GM12878 (cell line): Measurements from ENCODE around the gene GABRR3. TPM values are rescaled to one million over a fixed set of nuclear protein-coding genes. Genes with fewer than 3 reads are reported as not detected.

Source experiments
- ATAC-seq: fragments of 200-7000 bp; cut with Tn5 transposase; 3 replicates; pipeline ENCODE4 v1.9.1; 2020; ENCODE audit warnings: mild to moderate bottlenecking, moderate library complexity
- BruUV-seq: library from RNA; stranded (reverse); fragments of 400-500 nt; replicated peaks from 2 replicates; lab custom pipeline; 2021; lab: Mats Ljungman, UMichigan
- CTCF ChIA-PET: fragments of 300-600 bp; sonication (Branson Sonifier 250); formaldehyde crosslinking; extraction: SDS; loops from one replicate; lab custom pipeline; 2021; ENCODE audit warnings: inconsistent platforms; lab: Yijun Ruan, JAX
- POLR2A ChIA-PET: fragments of 350-600 bp; formaldehyde crosslinking; extraction: SDS; loops from one replicate; lab custom pipeline; 2021; ENCODE audit warnings: inconsistent platforms; lab: Charles Lee
- RAD21 ChIA-PET: fragments of 300-600 bp; sonication (Branson Sonifier 250); formaldehyde crosslinking; loops from one replicate; lab custom pipeline; 2023; ENCODE audit warnings: antibody characterized with exemption; ENCODE audit not compliant: unreplicated experiment; lab: Charles Lee
- SMC1A ChIA-PET: fragments of 300-600 bp; sonication (Branson Sonifier 250); formaldehyde crosslinking; loops from one replicate; lab custom pipeline; 2023; ENCODE audit not compliant: unreplicated experiment, uncharacterized antibody; lab: Charles Lee
- DNase-seq: peaks from one replicate; pipeline ENCODE4 v3.0.0-alpha.2; 2011; ENCODE audit warnings: low read depth, low spot score
- FAIRE-seq: peaks from 3 replicates; lab custom pipeline; 2011; peaks lifted over from hg19 to GRCh38; lab: Jason Lieb, UNC
- H2AFZ ChIP-seq: 2 replicates; pipeline ENCODE4 v1.6.0; 2011; ENCODE audit warnings: low read depth, low read length, control low read depth; ENCODE audit not compliant: control insufficient read depth
- H3K27ac ChIP-seq: 2 replicates; pipeline ENCODE4 v1.5.1; 2011; ENCODE audit warnings: control low read depth; ENCODE audit not compliant: control insufficient read depth, insufficient read depth
- H3K27me3 ChIP-seq, 2 experiments: replicated peaks in 1 of 2; 2 replicates each; pipeline versions ENCODE4 v1.6.0 to v1.6.1; 2011; ENCODE audit warnings: low read length in 1 of 2; ENCODE audit not compliant: control insufficient read depth in 2 of 2, insufficient read depth in 2 of 2
- H3K36me3 ChIP-seq, 2 experiments: 2 replicates each; pipeline ENCODE4 v1.5.1; 2011; ENCODE audit warnings: low read length in 1 of 2; ENCODE audit not compliant: control insufficient read depth in 2 of 2, insufficient read depth in 2 of 2
- H3K4me1 ChIP-seq: 2 replicates; pipeline ENCODE4 v1.6.1; 2011; ENCODE audit warnings: mild to moderate bottlenecking, low read length, moderate library complexity, mixed read lengths; ENCODE audit not compliant: control insufficient read depth, insufficient read depth
- H3K4me2 ChIP-seq: 2 replicates; pipeline ENCODE4 v1.6.0; 2011; ENCODE audit warnings: control low read depth; ENCODE audit not compliant: control insufficient read depth, insufficient read depth
- H3K4me3 ChIP-seq: fragments of 200-600 bp; sonication (generic); 2 replicates; pipeline ENCODE4 v1.5.1; 2016
- H3K79me2 ChIP-seq: 2 replicates; pipeline ENCODE4 v1.6.0; 2011; ENCODE audit warnings: low read length; ENCODE audit not compliant: control insufficient read depth, insufficient read depth
- H3K9ac ChIP-seq: 2 replicates; pipeline ENCODE4 v1.8.0; 2011; ENCODE audit warnings: low read length, control low read depth, mixed read lengths; ENCODE audit not compliant: control insufficient read depth, insufficient read depth
- H3K9me3 ChIP-seq: replicated peaks from 3 replicates; pipeline ENCODE4 v1.5.1; 2011; ENCODE audit warnings: mild to moderate bottlenecking, low read length; ENCODE audit not compliant: control insufficient read depth, insufficient read depth
- H4K20me1 ChIP-seq: 2 replicates; pipeline ENCODE4 v1.6.0; 2011; ENCODE audit not compliant: control insufficient read depth, insufficient read depth
- BMI1 ChIP-seq: fragments of 450-650 bp; IDR thresholded peaks from 2 replicates; pipeline ENCODE4 v1.6.1; 2016; ENCODE audit warnings: mild to moderate bottlenecking, moderate library complexity, borderline replicate concordance
- GABPA ChIP-seq: IDR thresholded peaks from 2 replicates; pipeline ENCODE4 v1.6.1; 2014; ENCODE audit warnings: antibody characterized with exemption, low read depth, mild to moderate bottlenecking, inconsistent platforms
- LARP7 ChIP-seq: fragments of 450-650 bp; IDR thresholded peaks from 2 replicates; pipeline ENCODE4 v1.6.1; 2017; ENCODE audit warnings: mild to moderate bottlenecking
- NFYA ChIP-seq: IDR thresholded peaks from 2 replicates; pipeline ENCODE4 v1.6.1; 2011; ENCODE audit warnings: low read depth, mild to moderate bottlenecking, low read length, improper control_type of control experiment, borderline replicate concordance
- PAX8 ChIP-seq: fragments of 450-650 bp; IDR thresholded peaks from 2 replicates; pipeline ENCODE4 v1.6.1; 2017; ENCODE audit warnings: mild to moderate bottlenecking, moderate library complexity
- SMARCA5 ChIP-seq: fragments of 450-650 bp; IDR thresholded peaks from 2 replicates; pipeline ENCODE4 v1.6.1; 2017; ENCODE audit warnings: mild to moderate bottlenecking
- TBL1XR1 ChIP-seq: IDR thresholded peaks from 2 replicates; pipeline ENCODE4 v1.6.1; 2012; ENCODE audit warnings: low read depth, low read length, improper control_type of control experiment
- ZNF274 ChIP-seq: IDR thresholded peaks from one replicate; pipeline ENCODE4 v1.8.0; 2011; ENCODE audit not compliant: insufficient read length, insufficient read depth
- WGBS: methylation state at CpG from one replicate; pipeline ENCODE4 v1.1.6; 2016; ENCODE audit warnings: low lambda C conversion rate; ENCODE audit not compliant: insufficient replicate concordance, insufficient coverage; ENCODE audit errors: missing lambda C conversion rate; 5-methylcytosine and 5-hydroxymethylcytosine counted together
- in situ Hi-C: fragments of 300-500 bp; cut with MboI; formaldehyde crosslinking; loops from 9 replicates; pipeline ENCODE4 v1.14.3; 2018; ENCODE audit warnings: mixed read lengths
- intact Hi-C: fragments of 100-400 bp; cut with micrococcal nuclease; formaldehyde crosslinking; loops from one replicate; pipeline ENCODE4 v1.14.2; 2022; ENCODE audit not compliant: unreplicated experiment
- polyA plus RNA-seq, 11 experiments: library from polyadenylated mRNA; depleted of rRNA in 4 of 11; unstranded in 6 of 11; stranded (reverse) in 5 of 11; fragments of >200 nt; fragmentation: Nextera tagmentation in 4 of 11; fragmentation: Illumina TruSeq in 1 of 11; extraction: Ambion mirVana in 4 of 11; extraction: Trizol in 1 of 11; gene quantifications; 1 replicate in 1 of 11; 2 replicates in 10 of 11; pipeline versions ENCODE4 v1.2.1 to v1.2.3, GENCODE V29; 2011 to 2016; ENCODE audit warnings: inconsistent platforms in 2 of 11, missing spikeins in 2 of 11, low read depth in 1 of 11
- total RNA-seq, 4 experiments: library from RNA; depleted of rRNA in 3 of 4; stranded (reverse); fragments of >200 nt in 3 of 4; fragmentation: Illumina TruSeq in 1 of 4; extraction: Trizol in 1 of 4; gene quantifications; 2 replicates each; pipeline versions ENCODE4 v1.2.1 to v1.2.3, GENCODE V29; 2013 to 2021
- TF ChIP-seq, protein P1 (sequence below): fragments of 450-650 bp; formaldehyde crosslinking; IDR thresholded peaks from 2 replicates; pipeline ENCODE4 v1.4.0; 2020; ENCODE audit warnings: mild to moderate bottlenecking, moderate library complexity
- TF ChIP-seq, protein P2 (sequence below): IDR thresholded peaks from 2 replicates; pipeline ENCODE4 v1.6.1; 2012; ENCODE audit warnings: low read depth, low read length, improper control_type of control experiment
- TF ChIP-seq, protein P3 (sequence below): fragments of 450-650 bp; IDR thresholded peaks from 2 replicates; pipeline ENCODE4 v1.6.1; 2017; ENCODE audit warnings: mild to moderate bottlenecking, moderate library complexity
- TF ChIP-seq, protein P4 (sequence below): IDR thresholded peaks from 2 replicates; pipeline ENCODE4 v1.6.1; 2011; ENCODE audit warnings: borderline replicate concordance, low read depth, mild to moderate bottlenecking, moderate library complexity, low read length; ENCODE audit not compliant: insufficient read depth, poor library complexity, severe bottlenecking

The GABRR3 gene
- total and polyA plus RNA-seq, 10 of the 15 experiments (the other 5 are each of a cell fraction or from before 2014, with no cell fraction given) = not detected

DNA sequence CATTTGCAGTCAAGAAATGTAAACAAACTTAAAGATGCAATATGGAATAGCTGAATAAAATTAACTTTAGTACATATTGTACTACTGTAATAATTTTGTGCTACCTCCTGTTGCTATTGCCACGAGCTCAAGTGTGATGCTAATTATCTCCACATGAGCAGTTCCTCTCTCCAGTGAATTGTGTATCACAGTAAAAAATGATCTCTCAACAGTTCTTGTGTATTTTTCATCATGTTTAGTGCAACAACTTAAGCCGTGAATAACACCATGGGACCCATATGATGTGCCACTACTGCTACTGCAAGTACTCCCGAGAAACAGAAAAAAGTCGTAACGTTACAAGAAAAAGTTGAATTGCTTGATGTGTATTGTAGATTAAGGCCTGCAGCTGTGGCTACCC lies 75.2 kb downstream of the GABRR3 start (continued):
- no peak for TF ChIP-seq SMARCA5
- TF ChIP-seq, protein P1, sequence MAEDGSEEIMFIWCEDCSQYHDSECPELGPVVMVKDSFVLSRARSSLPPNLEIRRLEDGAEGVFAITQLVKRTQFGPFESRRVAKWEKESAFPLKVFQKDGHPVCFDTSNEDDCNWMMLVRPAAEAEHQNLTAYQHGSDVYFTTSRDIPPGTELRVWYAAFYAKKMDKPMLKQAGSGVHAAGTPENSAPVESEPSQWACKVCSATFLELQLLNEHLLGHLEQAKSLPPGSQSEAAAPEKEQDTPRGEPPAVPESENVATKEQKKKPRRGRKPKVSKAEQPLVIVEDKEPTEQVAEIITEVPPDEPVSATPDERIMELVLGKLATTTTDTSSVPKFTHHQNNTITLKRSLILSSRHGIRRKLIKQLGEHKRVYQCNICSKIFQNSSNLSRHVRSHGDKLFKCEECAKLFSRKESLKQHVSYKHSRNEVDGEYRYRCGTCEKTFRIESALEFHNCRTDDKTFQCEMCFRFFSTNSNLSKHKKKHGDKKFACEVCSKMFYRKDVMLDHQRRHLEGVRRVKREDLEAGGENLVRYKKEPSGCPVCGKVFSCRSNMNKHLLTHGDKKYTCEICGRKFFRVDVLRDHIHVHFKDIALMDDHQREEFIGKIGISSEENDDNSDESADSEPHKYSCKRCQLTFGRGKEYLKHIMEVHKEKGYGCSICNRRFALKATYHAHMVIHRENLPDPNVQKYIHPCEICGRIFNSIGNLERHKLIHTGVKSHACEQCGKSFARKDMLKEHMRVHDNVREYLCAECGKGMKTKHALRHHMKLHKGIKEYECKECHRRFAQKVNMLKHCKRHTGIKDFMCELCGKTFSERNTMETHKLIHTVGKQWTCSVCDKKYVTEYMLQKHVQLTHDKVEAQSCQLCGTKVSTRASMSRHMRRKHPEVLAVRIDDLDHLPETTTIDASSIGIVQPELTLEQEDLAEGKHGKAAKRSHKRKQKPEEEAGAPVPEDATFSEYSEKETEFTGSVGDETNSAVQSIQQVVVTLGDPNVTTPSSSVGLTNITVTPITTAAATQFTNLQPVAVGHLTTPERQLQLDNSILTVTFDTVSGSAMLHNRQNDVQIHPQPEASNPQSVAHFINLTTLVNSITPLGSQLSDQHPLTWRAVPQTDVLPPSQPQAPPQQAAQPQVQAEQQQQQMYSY (CRISPR knock-in tag) = no peak

DNA sequence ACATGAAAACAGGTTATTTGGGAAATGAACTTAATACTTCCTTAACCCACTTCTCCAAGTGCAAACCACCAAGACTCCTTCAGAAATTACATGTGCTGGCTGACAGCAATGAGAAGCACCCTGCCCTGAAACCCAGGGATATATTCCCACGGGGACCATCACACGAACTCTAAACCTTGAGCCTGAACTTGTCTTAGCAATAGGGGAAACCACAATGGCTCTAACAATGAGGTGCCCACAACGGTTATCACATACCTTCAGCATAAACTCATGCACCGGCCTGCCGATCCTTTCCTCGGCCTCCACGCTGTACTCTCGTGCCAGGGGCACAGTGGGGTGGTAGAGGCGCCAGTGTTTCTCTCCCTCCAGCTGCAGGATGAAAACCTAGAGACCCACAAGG lies 76.3 kb downstream of the GABRR3 start:
- BruUV-seq = no TSS peak

More for the DNA sequence above, 76.3 kb downstream of the GABRR3 start:
- WGBS = 87% methylated on average over 9 of the region's 9 CpGs
- intact Hi-C loops (no loop called here), in situ Hi-C loops (no loop called here)
- H3K4me3 ChIP-seq = no peak overlapping the region
- ATAC-seq (no peak), DNase-seq (no peak), FAIRE-seq (no peak)
- H3K27me3 ChIP-seq = no peaks in the 10 kb centered on the region
- H3K79me2 ChIP-seq = peaks cover 17% of the 10 kb centered on the region
- ChIA-PET RAD21 (no interaction called here), SMC1A (no interaction called here), CTCF (no interaction called here), POLR2A (no interaction called here)
- H3K4me2 ChIP-seq = no peak overlapping the region
- H3K4me1 ChIP-seq = peaks cover 8% of the 10 kb centered on the region
- no peak overlapping the region for H3K27ac ChIP-seq
- peaks cover 9 to 29% of the 10 kb centered on the region in 2 experiments for H3K36me3 ChIP-seq
- H3K9ac ChIP-seq = no peak overlapping the region
- no peaks in the 10 kb centered on the region; the same call in 1 of the 2 replicates for H4K20me1 ChIP-seq
- H2AFZ ChIP-seq = no peak overlapping the region
- H3K9me3 ChIP-seq = no peaks in the 10 kb centered on the region
- TF ChIP-seq TBL1XR1 (no peak), BMI1 (no peak), LARP7 (no peak), ZNF274 (no peak), PAX8 (no peak), NFYA (no peak), GABPA (no peak)
- TF ChIP-seq, protein P2, sequence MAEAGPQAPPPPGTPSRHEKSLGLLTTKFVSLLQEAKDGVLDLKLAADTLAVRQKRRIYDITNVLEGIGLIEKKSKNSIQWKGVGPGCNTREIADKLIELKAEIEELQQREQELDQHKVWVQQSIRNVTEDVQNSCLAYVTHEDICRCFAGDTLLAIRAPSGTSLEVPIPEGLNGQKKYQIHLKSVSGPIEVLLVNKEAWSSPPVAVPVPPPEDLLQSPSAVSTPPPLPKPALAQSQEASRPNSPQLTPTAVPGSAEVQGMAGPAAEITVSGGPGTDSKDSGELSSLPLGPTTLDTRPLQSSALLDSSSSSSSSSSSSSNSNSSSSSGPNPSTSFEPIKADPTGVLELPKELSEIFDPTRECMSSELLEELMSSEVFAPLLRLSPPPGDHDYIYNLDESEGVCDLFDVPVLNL = no peak
- TF ChIP-seq, protein P3, sequence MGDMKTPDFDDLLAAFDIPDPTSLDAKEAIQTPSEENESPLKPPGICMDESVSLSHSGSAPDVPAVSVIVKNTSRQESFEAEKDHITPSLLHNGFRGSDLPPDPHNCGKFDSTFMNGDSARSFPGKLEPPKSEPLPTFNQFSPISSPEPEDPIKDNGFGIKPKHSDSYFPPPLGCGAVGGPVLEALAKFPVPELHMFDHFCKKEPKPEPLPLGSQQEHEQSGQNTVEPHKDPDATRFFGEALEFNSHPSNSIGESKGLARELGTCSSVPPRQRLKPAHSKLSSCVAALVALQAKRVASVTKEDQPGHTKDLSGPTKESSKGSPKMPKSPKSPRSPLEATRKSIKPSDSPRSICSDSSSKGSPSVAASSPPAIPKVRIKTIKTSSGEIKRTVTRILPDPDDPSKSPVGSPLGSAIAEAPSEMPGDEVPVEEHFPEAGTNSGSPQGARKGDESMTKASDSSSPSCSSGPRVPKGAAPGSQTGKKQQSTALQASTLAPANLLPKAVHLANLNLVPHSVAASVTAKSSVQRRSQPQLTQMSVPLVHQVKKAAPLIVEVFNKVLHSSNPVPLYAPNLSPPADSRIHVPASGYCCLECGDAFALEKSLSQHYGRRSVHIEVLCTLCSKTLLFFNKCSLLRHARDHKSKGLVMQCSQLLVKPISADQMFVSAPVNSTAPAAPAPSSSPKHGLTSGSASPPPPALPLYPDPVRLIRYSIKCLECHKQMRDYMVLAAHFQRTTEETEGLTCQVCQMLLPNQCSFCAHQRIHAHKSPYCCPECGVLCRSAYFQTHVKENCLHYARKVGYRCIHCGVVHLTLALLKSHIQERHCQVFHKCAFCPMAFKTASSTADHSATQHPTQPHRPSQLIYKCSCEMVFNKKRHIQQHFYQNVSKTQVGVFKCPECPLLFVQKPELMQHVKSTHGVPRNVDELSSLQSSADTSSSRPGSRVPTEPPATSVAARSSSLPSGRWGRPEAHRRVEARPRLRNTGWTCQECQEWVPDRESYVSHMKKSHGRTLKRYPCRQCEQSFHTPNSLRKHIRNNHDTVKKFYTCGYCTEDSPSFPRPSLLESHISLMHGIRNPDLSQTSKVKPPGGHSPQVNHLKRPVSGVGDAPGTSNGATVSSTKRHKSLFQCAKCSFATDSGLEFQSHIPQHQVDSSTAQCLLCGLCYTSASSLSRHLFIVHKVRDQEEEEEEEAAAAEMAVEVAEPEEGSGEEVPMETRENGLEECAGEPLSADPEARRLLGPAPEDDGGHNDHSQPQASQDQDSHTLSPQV = no peak
- TF ChIP-seq, protein P4, sequence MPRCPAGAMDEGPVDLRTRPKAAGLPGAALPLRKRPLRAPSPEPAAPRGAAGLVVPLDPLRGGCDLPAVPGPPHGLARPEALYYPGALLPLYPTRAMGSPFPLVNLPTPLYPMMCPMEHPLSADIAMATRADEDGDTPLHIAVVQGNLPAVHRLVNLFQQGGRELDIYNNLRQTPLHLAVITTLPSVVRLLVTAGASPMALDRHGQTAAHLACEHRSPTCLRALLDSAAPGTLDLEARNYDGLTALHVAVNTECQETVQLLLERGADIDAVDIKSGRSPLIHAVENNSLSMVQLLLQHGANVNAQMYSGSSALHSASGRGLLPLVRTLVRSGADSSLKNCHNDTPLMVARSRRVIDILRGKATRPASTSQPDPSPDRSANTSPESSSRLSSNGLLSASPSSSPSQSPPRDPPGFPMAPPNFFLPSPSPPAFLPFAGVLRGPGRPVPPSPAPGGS = no peak
